Nucleus accumbens (tissue), 56 donors: Measurements from ENCODE around the gene ACAT2.
A peak's percentile ranks its signal among the peaks of the same experiment; 100 is the strongest.
"Not testable (repeated sequence)": the region's sequence is repeated elsewhere in the genome, so short reads cannot be mapped to it uniquely, and the experiment has no call there.

ENCODE experiments used
- DNase-seq, 56 donors: peaks; one replicate each; lab custom pipeline; 2025; lab: John Stamatoyannopoulos, UW

Gene ACAT2

GRCh38 chr6:159729598-159730331 is 32.1 kb upstream of the ACAT2 start:
- DNase-seq = no peak

- no peak for DNase-seq
These were observed 31.5 kb upstream of the ACAT2 start for GRCh38 chr6:159730332-159730676.

- not testable (repeated sequence) for DNase-seq
These were observed 29.3 kb upstream of the ACAT2 start for GRCh38 chr6:159732550-159732949.

GRCh38 chr6:159733395-159733794 is 28.4 kb upstream of the ACAT2 start:
- DNase-seq = not testable (repeated sequence)

GRCh38 chr6:159736908-159737307 is 24.9 kb upstream of the ACAT2 start:
- DNase-seq = no peak

GRCh38 chr6:159739341-159739740 is 22.5 kb upstream of the ACAT2 start:
- no peak for DNase-seq

GRCh38 chr6:159742165-159742564 is 19.7 kb upstream of the ACAT2 start:
- DNase-seq = no peak

GRCh38 chr6:159745081-159745480 is 16.8 kb upstream of the ACAT2 start:
- DNase-seq = no peak

- DNase-seq = no peak
These were observed 15.1 kb upstream of the ACAT2 start for GRCh38 chr6:159746759-159747158.

GRCh38 chr6:159748127-159748526 is 13.7 kb upstream of the ACAT2 start:
- DNase-seq = not testable (repeated sequence)

- DNase-seq = no peak
These were observed 10.4 kb upstream of the ACAT2 start for GRCh38 chr6:159751448-159751847.

- DNase-seq = no peak
These were observed 8.6 kb upstream of the ACAT2 start for GRCh38 chr6:159753081-159753872.

GRCh38 chr6:159754401-159754800 is 7.4 kb upstream of the ACAT2 start:
- no peak for DNase-seq

- peak in 8 of 56 donors; percentile 0 to 15 (median 4) for DNase-seq
These were observed 6.6 kb upstream of the ACAT2 start for GRCh38 chr6:159754959-159755914.

GRCh38 chr6:159756508-159756907 is 5.3 kb upstream of the ACAT2 start:
- no peak for DNase-seq

- no peak for DNase-seq
These were observed 3.5 kb upstream of the ACAT2 start for GRCh38 chr6:159758031-159759001.

- no peak for DNase-seq
These were observed 2.2 kb upstream of the ACAT2 start for GRCh38 chr6:159759645-159760044.

- DNase-seq = no peak
These were observed 1.2 kb upstream of the ACAT2 start for GRCh38 chr6:159760602-159761057.

- DNase-seq = peak in 14 of 56 donors; percentile 11 to 56 (median 45)
These were observed 544 bp upstream of the ACAT2 start for GRCh38 chr6:159761129-159761872.
